ENCODE measurements around the gene PXMP4. TPM values are rescaled to one million over a fixed set of nuclear protein-coding genes. Genes with fewer than 3 reads are reported as not detected.
A peak's percentile ranks its signal among the peaks of the same experiment; 100 is the strongest.

PXMP4 gene
- total and polyA plus RNA-seq, 7 donors: 4.5 to 8.2 (median 6.6) TPM

DNA sequence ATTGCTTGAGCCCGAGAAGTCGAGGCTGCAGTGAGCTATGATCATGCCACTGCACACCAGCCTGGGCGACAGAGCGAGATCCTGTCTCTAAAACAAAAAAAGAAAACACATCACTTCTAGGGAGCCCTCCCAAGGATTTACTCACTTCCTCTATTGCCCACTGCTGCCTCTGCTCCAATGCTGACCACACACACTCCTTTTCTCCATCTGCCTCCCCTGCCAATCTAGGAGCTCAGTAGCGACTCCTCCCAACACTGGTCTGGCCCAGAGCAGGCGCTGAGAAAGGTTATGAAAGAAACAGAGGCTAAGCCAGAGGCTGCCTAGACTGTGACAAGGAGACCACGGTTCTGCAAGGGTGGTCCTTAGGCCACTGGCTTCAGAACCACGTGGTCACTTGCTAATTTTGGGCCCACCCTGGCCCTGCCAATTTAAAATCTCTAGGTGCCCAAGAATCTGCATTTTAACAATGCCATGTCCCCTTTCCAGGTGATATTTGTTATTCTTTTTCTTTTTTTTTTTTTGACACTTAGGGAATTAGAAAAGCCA is 32.7 kb downstream of the PXMP4 start:
- TF ChIP-seq EP300 (IDR thresholded peaks at IDR 0.05) (no peak), POLR2AphosphoS5 (IDR thresholded peaks at IDR 0.05) (no peak), POLR2A (IDR thresholded peaks at IDR 0.05) (no peak)
- TF ChIP-seq, protein P1, sequence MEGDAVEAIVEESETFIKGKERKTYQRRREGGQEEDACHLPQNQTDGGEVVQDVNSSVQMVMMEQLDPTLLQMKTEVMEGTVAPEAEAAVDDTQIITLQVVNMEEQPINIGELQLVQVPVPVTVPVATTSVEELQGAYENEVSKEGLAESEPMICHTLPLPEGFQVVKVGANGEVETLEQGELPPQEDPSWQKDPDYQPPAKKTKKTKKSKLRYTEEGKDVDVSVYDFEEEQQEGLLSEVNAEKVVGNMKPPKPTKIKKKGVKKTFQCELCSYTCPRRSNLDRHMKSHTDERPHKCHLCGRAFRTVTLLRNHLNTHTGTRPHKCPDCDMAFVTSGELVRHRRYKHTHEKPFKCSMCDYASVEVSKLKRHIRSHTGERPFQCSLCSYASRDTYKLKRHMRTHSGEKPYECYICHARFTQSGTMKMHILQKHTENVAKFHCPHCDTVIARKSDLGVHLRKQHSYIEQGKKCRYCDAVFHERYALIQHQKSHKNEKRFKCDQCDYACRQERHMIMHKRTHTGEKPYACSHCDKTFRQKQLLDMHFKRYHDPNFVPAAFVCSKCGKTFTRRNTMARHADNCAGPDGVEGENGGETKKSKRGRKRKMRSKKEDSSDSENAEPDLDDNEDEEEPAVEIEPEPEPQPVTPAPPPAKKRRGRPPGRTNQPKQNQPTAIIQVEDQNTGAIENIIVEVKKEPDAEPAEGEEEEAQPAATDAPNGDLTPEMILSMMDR (IDR thresholded peaks at IDR 0.05): no peak
- no peak for DNase-seq
- no peak overlapping the region for H3K4me3 ChIP-seq
- intact Hi-C loops (cut with DNase I): loop anchor here (5.0 kb wide), 1 partner anchor 45 kb away; the partner anchor contains the start of gene ZNF341
- no peaks in the 10 kb centered on the region for H3K36me3 ChIP-seq
- H3K9me3 ChIP-seq: no peaks in the 10 kb centered on the region
- H3K27ac ChIP-seq: peak overlapping the region in 1 of 4 donors; percentile 65
- no peaks in the 10 kb centered on the region for H3K27me3 ChIP-seq
- peaks cover 0 to 19% (median 15%) of the 10 kb centered on the region in 4 donors for H3K4me1 ChIP-seq
- WGBS, 2 donors: 85 to 88% methylated on average over 8 of the region's 8 CpGs

DNA sequence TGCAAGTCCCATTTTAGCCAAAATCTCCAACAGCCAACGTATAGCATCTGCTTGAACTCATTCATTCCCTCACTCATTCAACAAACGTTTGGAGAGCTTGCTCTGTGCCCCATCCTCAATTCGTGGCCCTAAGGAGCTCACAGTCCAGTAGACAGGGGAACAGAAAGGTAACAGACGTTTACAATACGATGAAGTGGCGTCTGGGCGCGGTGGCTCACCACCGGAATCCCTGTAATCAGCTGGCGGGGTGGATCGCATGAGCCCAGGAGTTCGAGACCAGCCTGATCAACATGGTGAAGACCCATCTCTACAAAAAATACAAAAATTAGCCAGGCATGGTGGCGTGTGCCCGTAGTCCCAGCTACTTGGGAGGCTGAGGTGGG is 33.1 kb downstream of the PXMP4 start:
- Histone ChIP-seq H3K36me3 (no peaks in the 10 kb centered on the region), H3K27ac (peak overlapping the region; percentile 46 to 65 (median 62)), H3K27me3 (no peaks in the 10 kb centered on the region), H3K4me3 (peak overlapping the region in 2 of 4 donors; percentile 50 to 51), H3K9me3 (no peaks in the 10 kb centered on the region), H3K4me1 (peaks cover 0 to 19% (median 15%) of the 10 kb centered on the region in 4 donors)
- 69 to 80% methylated on average over 14 of the region's 14 CpGs for WGBS, 2 donors
- no peak for TF ChIP-seq EP300 (IDR thresholded peaks at IDR 0.05)
- DNase-seq: no peak
- intact Hi-C loops (cut with DNase I): loop anchor here (5.0 kb wide), 1 partner anchor 45 kb away; the partner anchor contains the start of gene ZNF341

DNA sequence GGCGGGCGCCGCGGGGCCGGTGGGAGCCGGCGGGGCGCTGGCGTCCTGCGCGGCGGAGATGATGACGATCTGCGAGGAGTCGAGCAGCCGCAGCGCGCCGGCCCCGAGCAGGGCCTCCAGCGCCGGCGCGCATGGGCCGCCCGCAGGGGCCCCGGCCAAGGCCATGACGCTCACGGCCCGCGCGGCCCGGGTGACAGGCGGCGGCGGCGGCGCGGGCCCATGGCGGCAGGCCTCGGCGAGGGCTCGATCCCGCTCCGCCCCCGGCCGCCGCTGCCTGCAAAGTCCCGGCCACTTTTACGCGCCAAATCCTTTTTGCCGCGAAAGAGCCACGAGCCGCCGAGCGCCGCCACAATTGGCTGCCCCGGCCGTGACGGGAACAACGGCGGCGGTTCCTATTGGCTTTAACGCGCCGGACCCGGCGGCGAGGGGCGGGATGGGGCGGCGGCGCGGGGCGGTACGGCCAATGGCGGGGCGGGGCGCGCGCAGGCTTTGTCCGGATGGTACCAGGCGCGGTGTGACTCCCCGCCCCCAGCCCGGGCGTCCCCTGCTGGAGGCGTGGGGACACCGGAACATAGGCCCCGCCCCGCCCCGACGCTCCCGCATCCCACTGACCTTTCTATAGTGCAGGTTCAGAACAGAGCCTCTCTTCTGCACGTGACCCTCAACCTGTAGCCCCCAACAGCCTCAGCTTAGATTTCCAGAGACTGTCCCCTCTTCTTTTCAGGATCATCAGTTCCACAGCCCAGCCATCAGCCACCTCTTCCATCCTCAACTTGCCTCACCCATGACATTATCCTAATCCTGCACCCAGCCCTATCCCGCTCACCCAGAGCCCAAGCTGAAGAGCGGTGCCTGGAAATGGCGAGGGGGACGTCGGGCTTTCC is 33.8 kb downstream of the PXMP4 start, which contains the start of gene E2F1:
E2F1 (minus strand) TSS at position 286 of the 884 bp plus-strand sequence; CDS start at position 165, 121 bp downstream.
- WGBS, 2 donors: 1 to 2% methylated on average over 101 of the region's 101 CpGs
- Histone ChIP-seq H3K4me1 (peaks cover 0 to 19% (median 15%) of the 10 kb centered on the region in 4 donors), H3K9me3 (no peaks in the 10 kb centered on the region), H3K4me3 (peak within 1 kb of the TSS in 3 of 4 donors; percentile 44 to 51 (median 50)), H3K27me3 (no peaks in the 10 kb centered on the region), H3K27ac (peak within 1 kb of the TSS; percentile 51 to 65 (median 62)), H3K36me3 (no peaks in the 10 kb centered on the region)
- peak; percentile 97 for DNase-seq
- TF ChIP-seq POLR2AphosphoS5 (IDR thresholded peaks at IDR 0.05) (peak in 1 of 4 donors; percentile 55), EP300 (IDR thresholded peaks at IDR 0.05) (no peak)
- TF ChIP-seq, protein P1 (IDR thresholded peaks at IDR 0.05): peak in 2 of 4 experiments; percentile 30 to 47
- intact Hi-C loops (cut with DNase I): loop anchor here (5.0 kb wide), 1 partner anchor 46 kb away; the partner anchor contains the start of gene ZNF341

DNA sequence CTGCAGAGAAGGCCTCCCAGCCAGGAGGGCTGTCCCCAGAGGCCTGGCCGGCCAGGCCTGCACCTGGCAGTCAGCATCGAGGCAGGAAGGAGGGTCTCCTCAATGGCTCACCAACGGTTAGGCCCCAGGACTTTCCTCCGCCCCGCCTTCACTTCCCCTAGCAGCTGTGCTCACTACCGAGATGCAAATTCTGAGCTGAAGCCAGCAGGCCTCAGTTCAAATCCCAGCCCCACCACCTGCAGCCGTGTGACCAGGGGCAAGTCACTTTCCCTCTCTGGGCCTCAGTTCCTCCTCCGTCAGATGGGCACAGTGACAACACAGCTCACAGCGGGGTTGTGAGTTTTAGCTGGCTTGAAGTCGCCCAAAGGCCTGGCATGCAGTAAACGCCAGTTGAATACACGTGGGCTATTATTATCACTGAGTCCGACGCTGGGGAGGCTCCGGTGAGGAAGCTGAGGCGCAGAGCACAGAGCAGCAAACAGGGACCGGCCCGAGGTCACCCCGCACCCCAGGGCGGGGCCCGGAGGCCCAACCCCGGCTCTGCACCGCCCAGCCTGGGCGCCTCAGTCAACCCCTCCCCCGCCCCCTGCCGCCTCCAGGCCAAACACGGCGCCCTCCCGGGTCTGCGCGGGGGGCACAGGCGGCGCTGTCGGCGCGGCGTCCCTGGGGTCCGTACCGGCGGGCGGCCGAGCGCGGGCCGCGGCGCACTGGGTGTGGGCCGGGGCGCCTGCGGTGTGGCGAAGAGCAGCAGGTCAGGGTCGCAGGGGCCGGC is 34.6 kb downstream of the PXMP4 start:
- WGBS, 2 donors: 1% methylated on average over 53 of the region's 53 CpGs
- Histone ChIP-seq H3K4me1 (peaks cover 0 to 19% (median 15%) of the 10 kb centered on the region in 4 donors), H3K27me3 (no peaks in the 10 kb centered on the region), H3K36me3 (no peaks in the 10 kb centered on the region), H3K27ac (peak overlapping the region in 3 of 4 donors; percentile 34 to 63 (median 51)), H3K4me3 (peak overlapping the region in 3 of 4 donors; percentile 44 to 51 (median 50)), H3K9me3 (no peaks in the 10 kb centered on the region)
- TF ChIP-seq, protein P1 (IDR thresholded peaks at IDR 0.05): no peak
- TF ChIP-seq POLR2AphosphoS5 (IDR thresholded peaks at IDR 0.05) (no peak), POLR2A (IDR thresholded peaks at IDR 0.05) (no peak), EP300 (IDR thresholded peaks at IDR 0.05) (no peak)
- intact Hi-C loops (cut with DNase I): loop anchor here (5.0 kb wide), 1 partner anchor 47 kb away; the partner anchor contains the start of gene ZNF341
- DNase-seq: no peak

All from sigmoid colon (tissue), 7 donors.